ENCODE data around the gene LSM7. TPM values are rescaled to one million over a fixed set of nuclear protein-coding genes. Genes with fewer than 3 reads are reported as not detected.

The LSM7 gene
- polyA plus RNA-seq, 2 donors: 223 to 245 TPM

GRCh38 chr19:2274931-2275535 lies 53.4 kb downstream of the LSM7 start:
- H3K27ac ChIP-seq (ENCODE audit: low read depth in 2 of 2, low read length in 1 of 2): peak overlapping the region in 1 of 2 donors; percentile 13
- no peak overlapping the region for H3K4me3 ChIP-seq (ENCODE audit: low read depth in 1 of 2, low read length in 2 of 2)

GRCh38 chr19:2274185-2274711 lies 54.1 kb downstream of the LSM7 start:
- WGBS, 2 donors: 81 to 88% methylated on average over 9 of the region's 9 CpGs
- Histone ChIP-seq H3K27ac (ENCODE audit: low read depth in 2 of 2, low read length in 1 of 2) (peak overlapping the region; percentile 6 to 77), H3K4me1 (ENCODE audit: control insufficient read depth in 2 of 2, insufficient read depth in 2 of 2, low read length in 1 of 2) (peaks cover 5 to 30% of the 10 kb centered on the region in 2 donors), H3K4me3 (ENCODE audit: low read depth in 1 of 2, low read length in 2 of 2) (no peak overlapping the region), H3K36me3 (ENCODE audit: control insufficient read depth in 2 of 2, insufficient read depth in 2 of 2, low read length in 1 of 2) (peaks cover 5 to 23% of the 10 kb centered on the region in 2 donors), H3K9me3 (ENCODE audit: control insufficient read depth in 2 of 2, insufficient read depth in 1 of 2, low read depth in 1 of 2, low read length in 1 of 2) (no peaks in the 10 kb centered on the region), H3K27me3 (ENCODE audit: control insufficient read depth in 1 of 2, insufficient read depth in 2 of 2, low read length in 2 of 2) (no peaks in the 10 kb centered on the region)

More at GRCh38 chr19:2274931-2275535, 53.4 kb downstream of the LSM7 start:
- peaks cover 5 to 30% of the 10 kb centered on the region in 2 donors for H3K4me1 ChIP-seq (ENCODE audit: control insufficient read depth in 2 of 2, insufficient read depth in 2 of 2, low read length in 1 of 2)
- WGBS, 2 donors: 54 to 58% methylated on average over 14 to 16 of the region's 16 CpGs
- no peaks in the 10 kb centered on the region for H3K9me3 ChIP-seq (ENCODE audit: control insufficient read depth in 2 of 2, insufficient read depth in 1 of 2, low read depth in 1 of 2, low read length in 1 of 2)
- H3K27me3 ChIP-seq (ENCODE audit: control insufficient read depth in 1 of 2, insufficient read depth in 2 of 2, low read length in 2 of 2): no peaks in the 10 kb centered on the region
- H3K36me3 ChIP-seq (ENCODE audit: control insufficient read depth in 2 of 2, insufficient read depth in 2 of 2, low read length in 1 of 2): peaks cover 5 to 23% of the 10 kb centered on the region in 2 donors

GRCh38 chr19:2273356-2274184 lies 54.8 kb downstream of the LSM7 start:
- Histone ChIP-seq H3K36me3 (ENCODE audit: control insufficient read depth in 2 of 2, insufficient read depth in 2 of 2, low read length in 1 of 2) (peaks cover 5 to 23% of the 10 kb centered on the region in 2 donors), H3K27ac (ENCODE audit: low read depth in 2 of 2, low read length in 1 of 2) (peak overlapping the region; percentile 77), H3K9me3 (ENCODE audit: control insufficient read depth in 2 of 2, insufficient read depth in 1 of 2, low read depth in 1 of 2, low read length in 1 of 2) (no peaks in the 10 kb centered on the region), H3K4me3 (ENCODE audit: low read depth in 1 of 2, low read length in 2 of 2) (peak overlapping the region in 1 of 2 donors; percentile 8), H3K4me1 (ENCODE audit: control insufficient read depth in 2 of 2, insufficient read depth in 2 of 2, low read length in 1 of 2) (peaks cover 5 to 30% of the 10 kb centered on the region in 2 donors), H3K27me3 (ENCODE audit: control insufficient read depth in 1 of 2, insufficient read depth in 2 of 2, low read length in 2 of 2) (no peaks in the 10 kb centered on the region)
- 12 to 14% methylated on average over 32 to 45 of the region's 45 CpGs for WGBS, 2 donors

Other genes starting within 250 kb of the LSM7 start
- gene MOB3A, start 232.3 kb downstream of the LSM7 start, polyA plus RNA-seq: 10 to 100 TPM; 11.0 to 12.4 TPM
- 10 to 100 TPM in 1 of 2 donors, 1 to 10 TPM in 1; 6.4 to 16.0 TPM for gene IZUMO4, start 231.7 kb downstream of the LSM7 start, polyA plus RNA-seq
- 10 to 100 TPM; 50.8 to 64.5 TPM for gene AP3D1, start 177.0 kb downstream of the LSM7 start, polyA plus RNA-seq
- gene DOT1L, start 164.7 kb downstream of the LSM7 start, polyA plus RNA-seq: 10 to 100 TPM in 1 of 2 donors, 1 to 10 TPM in 1; 7.6 to 17.9 TPM
- gene PLEKHJ1, start 92.3 kb downstream of the LSM7 start, polyA plus RNA-seq: 10 to 100 TPM; 55.5 to 59.5 TPM
- gene SF3A2, start 91.8 kb downstream of the LSM7 start, polyA plus RNA-seq: 10 to 100 TPM; 38.2 to 55.3 TPM
- 1 to 10 TPM in 1 of 2 donors, under 1 TPM in 1; 0.55 to 2.5 TPM for gene AMH, start 79.3 kb downstream of the LSM7 start, polyA plus RNA-seq
- under 1 TPM; 0.13 to 0.20 TPM for gene JSRP1, start 72.2 kb downstream of the LSM7 start, polyA plus RNA-seq
- under 1 TPM; 0.02 to 0.06 TPM for gene PEAK3, start 46.4 kb downstream of the LSM7 start, polyA plus RNA-seq
- under 1 TPM in 1 of 2 donors, not detected in 1; 0.02 TPM for gene LINGO3, start 20.4 kb downstream of the LSM7 start, polyA plus RNA-seq
- gene SPPL2B, start 98 bp upstream of the LSM7 start, polyA plus RNA-seq: 10 to 100 TPM; 27.4 to 59.1 TPM
- under 1 TPM in 1 of 2 donors, not detected in 1; 0.04 TPM for gene TMPRSS9, start 31.7 kb upstream of the LSM7 start, polyA plus RNA-seq
- gene TIMM13, start 99.0 kb upstream of the LSM7 start, polyA plus RNA-seq: 10 to 100 TPM; 52.0 to 86.8 TPM
- 10 to 100 TPM; 23.2 to 32.3 TPM for gene LMNB2, start 128.4 kb upstream of the LSM7 start, polyA plus RNA-seq
- gene GADD45B, start 147.5 kb upstream of the LSM7 start, polyA plus RNA-seq: 10 to 100 TPM; 37.6 to 62.6 TPM